HG03342 (cell line): Measurements from ENCODE around the gene POPDC3.
"Not testable (repeated sequence)": the region's sequence is repeated elsewhere in the genome, so short reads cannot be mapped to it uniquely, and the experiment has no call there.

Experiments
- ATAC-seq: cut with Tn5 transposase; IDR thresholded peaks from one replicate; pipeline ENCODE4 v1.9.1; 2021; ENCODE audit warnings: mild to moderate bottlenecking, moderate library complexity; ENCODE audit not compliant: unreplicated experiment

POPDC3 gene, protein sequence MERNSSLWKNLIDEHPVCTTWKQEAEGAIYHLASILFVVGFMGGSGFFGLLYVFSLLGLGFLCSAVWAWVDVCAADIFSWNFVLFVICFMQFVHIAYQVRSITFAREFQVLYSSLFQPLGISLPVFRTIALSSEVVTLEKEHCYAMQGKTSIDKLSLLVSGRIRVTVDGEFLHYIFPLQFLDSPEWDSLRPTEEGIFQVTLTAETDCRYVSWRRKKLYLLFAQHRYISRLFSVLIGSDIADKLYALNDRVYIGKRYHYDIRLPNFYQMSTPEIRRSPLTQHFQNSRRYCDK

DNA sequence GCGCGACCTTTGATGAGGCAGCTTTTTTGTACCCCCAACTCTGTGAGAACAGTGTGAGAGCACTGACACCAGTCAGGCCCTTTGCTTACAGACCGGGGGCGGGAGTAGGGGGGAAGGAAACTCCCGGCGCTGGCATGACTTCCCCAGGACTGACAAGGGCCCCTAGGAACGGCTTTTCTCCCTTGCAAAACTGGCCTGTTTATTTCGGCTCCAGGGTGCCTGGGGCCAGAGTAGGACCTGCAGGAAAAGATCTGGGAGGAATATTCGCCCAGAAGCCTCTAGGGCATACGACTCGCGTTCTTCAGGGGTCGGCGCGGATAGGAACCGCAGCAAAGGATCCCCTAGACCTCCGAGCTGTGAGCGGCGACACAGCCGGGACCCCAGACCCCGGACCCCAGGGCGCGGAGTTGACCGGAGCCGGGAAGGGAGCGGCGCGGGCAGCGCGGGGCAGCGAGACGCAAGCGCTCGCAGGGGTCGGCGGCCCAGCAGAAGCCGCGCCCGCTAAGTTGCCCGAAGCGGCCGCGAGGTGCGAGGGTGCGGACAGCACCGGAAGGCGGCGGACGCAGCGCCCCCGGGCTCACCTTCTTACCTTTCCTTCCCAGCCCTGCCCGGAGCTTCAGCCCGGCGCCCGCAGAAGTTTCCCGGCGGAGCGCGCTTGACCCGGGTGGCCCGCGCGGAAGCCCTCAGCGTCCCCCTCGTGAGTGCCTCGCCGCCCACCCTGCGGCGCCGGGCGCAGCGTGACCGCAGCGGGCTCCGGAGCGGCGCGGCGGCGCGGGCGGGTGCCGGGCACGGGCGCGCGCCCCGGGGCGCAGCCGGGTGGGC lies at the start of gene POPDC3:
POPDC3 (minus strand) TSS at position 771 of the 822 bp plus-strand sequence. CDS start 18,105 bp downstream, outside the sequence.
- no peak for ATAC-seq

DNA sequence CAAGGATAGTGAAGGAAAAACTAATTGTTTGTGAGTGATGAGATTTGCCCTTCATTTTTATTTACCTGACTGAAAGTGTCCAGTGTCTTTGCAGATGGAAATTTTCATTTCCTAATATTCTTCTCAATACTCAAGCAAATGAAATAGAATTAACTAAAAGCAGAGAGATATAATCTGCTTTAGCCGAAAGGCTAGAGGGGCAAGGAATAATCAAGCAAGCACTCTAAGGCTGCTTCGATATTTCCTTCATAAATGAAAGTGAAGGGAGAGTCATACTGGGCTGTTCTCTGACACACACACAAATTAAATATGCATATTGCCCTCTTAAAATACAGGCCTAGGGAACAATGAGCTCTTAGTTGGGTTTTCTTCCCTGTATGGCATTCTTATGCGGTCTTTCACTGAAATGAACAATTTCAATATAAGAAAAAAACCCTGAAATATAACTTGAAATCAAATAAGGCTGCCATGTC lies 47.5 kb upstream of the POPDC3 start:
- no peak for ATAC-seq

DNA sequence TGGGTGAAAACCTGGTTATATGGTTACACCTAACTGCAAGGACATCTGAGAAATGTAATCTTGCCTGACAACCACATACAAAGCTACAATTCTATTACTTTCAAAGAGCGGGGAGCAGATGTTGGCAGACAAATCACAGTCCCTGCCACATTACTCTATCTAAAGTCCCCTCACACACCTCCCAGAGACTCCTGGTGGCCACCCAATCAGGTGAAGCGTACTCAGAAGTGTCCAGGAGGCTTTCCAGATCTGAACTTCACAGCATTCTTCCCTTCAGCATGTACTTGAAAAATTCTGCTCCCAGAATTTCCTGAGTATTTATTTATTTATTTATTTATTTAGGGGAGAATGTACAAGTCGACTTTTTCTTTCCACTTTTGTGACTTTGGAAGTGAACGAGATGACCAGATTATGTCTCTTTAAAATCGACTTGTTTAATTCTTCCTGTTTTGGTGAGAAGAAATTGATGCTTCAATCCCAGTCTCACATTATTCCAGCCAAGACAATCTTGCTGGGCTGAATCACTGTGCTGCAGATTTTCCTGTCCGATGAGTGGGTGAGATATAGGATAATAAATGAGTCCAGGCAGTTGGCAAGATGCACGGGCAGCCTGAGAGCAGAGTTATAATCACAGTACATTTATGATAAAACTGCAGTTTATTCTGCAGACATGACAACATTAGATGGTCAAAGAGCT lies 46.9 kb upstream of the POPDC3 start:
- no peak for ATAC-seq

DNA sequence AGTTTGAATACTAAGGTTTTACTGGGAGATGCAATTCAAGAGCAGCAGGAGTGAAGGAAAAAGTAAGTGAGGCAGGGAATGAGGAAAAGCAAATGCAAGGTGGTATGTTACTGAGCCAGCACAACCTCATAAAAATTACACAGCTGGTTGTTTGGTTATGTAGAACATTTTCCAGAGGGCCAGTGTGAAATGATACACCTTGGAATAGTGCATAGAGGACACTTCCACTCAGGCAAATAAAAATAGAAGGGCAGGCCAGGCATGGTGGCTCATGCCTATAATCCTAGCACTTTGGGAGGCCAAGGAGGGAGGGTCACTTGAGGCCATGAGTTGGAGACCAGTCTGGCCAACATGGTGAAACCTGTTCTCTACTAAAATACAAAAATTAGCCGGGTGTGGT lies 43.4 kb upstream of the POPDC3 start:
- no peak for ATAC-seq

DNA sequence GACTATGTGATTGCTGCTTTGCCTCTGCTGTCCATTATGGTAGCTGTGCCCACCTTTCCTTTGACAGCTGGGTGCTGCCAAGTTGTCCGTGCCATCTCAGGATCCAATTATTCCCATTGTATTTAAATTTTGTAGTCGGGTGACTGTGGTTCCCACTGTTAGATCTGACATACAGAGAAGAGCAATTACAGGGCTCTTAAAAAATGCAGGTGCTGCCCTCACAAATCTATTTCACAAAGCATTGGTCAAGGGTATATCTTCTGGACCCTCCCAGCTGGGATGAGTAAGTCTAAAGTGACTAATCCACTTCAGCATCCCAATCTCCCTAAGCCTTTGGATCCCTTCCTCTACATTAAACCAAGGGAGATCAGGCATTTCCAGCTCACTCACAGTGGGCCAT lies 41.4 kb upstream of the POPDC3 start:
- not testable (repeated sequence) for ATAC-seq

DNA sequence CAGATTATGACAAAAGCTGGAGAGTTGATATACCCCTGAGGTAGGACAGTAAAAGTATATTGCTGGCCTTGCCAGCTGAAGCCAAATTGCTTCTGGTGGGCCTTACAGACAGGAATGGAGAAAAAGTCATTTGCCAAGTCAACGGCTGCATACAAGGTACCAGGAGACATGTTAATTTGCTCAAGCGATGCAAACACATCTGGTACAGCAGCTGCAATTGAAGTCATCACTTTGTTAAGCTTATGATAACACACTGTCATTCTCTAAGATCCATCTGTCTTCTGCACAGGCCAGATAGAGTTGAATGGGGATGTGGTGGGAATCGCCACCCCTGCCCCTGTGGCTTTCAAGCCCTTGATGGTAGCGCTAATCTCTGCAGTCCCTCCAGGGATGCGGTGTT lies 40.4 kb upstream of the POPDC3 start:
- no peak for ATAC-seq

DNA sequence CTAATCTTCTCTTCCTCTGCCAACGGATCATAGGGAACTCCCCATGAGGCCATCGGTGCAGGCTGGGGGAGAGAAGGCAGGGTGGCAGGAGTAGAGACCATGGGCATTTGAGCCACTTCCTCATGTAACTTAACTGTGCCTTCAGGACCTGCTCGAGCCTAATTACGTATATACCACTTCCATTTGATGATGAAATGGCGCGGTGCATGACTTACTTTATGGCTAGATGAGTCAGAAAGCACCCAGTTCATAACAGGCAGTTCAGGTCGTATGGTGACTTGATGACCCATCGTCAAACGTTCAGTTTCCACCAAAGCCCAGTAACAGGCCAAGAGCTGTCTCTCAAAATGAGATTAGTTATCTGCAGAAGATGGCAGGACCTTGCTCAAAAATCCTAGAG lies 39.4 kb upstream of the POPDC3 start:
- not testable (repeated sequence) for ATAC-seq

DNA sequence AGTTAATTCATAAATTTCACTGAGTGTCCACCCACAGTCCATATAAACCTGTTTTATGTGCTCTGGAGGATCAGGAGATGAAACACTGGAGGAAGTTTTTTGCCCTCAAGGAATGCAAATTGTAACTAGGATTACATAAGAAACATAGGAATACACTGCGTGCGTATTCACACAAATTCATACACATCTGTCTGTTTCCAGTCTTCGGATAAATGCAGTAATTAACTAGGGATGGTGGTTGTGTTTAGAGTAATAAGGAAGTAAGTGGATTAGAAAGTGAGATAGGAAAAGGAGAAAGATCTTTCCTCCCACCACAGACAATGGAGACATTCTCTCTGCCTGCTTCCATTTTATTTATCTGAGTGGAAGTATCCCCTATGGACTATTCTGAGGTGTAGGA lies 35.7 kb upstream of the POPDC3 start:
- ATAC-seq, result no peak

DNA sequence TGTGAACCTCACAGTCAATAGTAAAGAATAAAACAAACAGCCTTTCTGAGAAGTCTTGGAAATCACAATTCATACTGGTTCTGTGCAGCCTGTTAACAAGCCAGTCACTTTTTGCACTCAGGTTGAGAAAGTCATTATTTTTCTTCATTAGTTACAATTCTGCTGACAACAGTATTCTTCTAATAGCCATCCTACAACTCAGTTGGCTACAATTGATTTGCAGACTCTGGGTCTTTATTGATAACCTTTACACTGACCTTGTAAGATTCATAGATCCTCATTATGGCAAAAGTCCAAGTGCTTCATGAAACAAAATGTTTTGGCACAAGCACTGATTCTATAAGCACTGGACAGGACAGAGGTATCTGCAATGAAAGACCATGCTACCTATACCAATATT lies 34.9 kb upstream of the POPDC3 start:
- no peak for ATAC-seq

DNA sequence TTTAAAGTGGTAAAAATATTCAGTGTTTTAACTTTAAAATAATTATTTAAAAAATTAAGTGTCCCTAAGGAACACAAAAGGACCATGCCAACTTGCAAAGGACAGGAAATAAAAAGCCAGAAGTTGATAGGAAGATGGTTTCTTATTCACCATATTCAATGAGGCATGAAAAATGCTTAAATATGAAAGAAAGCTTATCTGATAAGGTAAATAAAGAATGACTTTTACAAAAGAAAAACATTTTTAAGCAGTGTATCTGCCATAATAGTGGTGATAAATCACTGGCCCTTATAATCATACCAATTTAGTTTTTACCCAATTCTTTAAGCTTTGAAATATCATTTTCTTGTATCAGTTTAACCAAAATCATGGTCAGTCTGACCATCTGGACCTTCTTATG lies 33.5 kb upstream of the POPDC3 start:
- no peak for ATAC-seq

DNA sequence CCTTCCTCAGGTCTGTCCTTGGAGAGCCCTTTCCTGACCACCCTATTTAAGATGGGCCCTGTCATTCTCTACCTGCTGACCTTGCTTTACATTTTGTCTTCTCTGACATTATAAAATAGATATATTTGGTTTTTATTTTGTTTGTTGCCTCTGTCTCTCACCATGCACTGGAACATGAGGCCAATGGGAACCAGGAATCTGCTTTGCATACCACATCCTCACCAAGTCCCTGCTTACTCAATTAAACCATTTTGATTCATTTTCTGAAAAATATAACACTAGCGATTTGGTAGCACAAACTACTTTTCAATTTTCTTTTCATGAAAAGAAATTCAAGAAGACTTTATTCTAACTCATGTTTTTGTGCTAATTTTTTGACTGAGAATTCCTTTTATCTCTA lies 32.8 kb upstream of the POPDC3 start:
- peak; percentile 54 for ATAC-seq

DNA sequence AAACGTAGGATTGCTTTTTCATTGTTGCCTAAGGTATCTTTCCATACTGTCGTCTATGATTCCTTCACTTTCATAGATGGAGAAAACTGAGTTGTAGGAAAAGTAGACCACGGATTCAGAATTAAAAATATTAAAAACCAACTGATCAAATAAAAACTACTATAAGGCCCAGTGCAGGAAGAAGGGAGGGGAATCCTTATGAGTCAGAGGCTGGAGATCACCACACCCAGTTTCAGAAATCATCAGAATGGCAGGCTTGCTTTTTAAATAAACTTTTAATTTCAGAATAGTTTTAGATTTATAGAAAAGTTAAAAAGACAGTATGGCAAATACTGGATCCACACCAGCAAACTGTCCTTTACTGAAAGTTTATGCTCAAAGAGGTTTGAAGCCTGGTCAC lies 32.0 kb upstream of the POPDC3 start:
- no peak for ATAC-seq

DNA sequence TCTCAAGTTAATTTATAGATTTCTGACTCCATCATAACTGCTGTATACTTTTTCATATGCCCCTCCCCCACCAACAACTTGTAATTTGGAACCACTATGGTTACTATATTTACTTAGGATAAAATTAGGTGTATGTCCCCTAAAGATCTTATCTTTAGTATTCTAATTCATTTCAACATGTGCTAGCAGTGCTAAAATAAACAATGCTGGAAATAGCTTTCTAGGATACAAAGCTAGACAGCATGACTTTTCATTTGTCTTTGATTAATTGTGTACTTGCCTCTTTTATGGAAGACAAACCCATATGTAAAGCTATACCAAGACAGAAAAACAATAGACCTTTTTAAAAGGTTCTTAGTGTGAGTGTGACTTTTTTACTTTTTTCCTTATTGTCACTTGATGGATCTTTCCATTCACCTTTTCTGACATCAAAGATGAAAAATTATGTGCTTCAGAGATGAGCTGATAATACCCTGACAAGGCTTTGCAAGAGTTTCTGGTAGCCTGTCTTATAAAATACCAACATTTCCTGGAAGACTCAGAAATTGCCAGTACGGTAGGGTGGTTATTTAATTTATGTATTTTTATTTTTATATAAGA lies 31.2 kb upstream of the POPDC3 start:
- ATAC-seq, result no peak

DNA sequence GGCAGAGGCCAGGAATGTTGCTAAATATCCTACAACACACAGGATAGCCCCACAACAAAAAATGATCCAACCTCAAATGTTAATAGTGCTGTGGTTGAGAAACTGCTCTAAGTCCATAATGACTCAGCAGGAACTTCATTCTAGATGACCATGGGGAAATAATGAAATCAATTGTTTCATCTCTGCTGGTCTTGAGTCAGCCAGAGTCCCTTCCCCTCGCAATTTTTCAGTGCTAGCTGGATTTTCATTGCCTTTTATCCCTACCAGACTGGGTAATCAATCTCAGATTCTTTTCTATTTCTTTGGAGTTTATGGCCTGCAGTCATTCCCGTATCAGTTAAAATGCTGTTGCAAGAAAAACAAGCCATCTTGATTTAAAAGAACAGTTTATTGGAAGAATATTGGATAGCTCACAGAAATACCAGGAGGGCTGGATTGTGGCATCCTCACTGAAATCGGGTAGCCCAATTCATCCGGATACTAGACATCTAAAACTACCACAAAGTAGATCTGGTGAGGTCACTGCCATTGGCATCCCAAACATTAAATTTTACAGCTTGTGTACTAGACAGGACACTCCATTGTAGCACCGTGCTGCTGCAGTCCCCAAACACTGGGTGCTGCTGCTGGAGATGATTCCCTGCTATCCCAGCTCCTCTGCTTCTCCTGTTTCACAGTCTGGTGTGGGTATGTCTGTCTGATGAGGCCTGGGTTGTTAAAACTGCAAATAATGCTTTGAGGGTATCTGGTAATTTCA lies 30.3 kb upstream of the POPDC3 start:
- ATAC-seq, result no peak

DNA sequence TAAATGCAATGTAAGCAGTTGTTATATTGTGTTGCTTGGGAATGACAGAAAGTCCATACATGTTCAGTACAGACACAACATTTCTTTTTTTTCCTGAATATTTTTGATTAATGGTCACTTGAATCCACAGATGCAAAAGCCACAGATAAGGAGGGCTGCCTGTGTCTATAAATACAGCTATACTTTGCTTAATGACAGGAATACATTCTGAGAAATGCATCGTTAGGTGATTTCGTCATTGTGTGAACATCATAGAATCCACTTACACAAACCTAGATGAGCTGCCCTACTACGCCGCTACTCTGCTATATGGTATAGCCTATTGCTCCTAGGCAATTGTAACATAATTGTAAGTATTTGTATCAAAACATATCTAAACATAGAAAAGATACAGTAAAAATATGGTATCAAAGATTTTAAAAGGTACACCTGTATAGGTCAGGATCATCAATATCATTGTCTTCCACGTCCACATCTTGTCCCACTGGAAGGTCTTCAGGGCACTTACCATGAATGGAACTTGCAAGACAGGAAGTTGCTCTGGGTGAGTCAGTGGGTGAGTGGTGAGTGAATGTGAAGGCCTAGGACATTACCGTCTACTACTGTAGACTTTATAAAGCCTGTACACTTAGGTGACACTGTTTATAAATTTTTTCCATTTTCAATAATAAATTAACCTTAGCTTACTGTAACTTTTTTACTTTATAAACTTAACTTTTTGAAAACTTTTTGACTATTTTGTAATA lies 27.9 kb upstream of the POPDC3 start:
- no peak for ATAC-seq

DNA sequence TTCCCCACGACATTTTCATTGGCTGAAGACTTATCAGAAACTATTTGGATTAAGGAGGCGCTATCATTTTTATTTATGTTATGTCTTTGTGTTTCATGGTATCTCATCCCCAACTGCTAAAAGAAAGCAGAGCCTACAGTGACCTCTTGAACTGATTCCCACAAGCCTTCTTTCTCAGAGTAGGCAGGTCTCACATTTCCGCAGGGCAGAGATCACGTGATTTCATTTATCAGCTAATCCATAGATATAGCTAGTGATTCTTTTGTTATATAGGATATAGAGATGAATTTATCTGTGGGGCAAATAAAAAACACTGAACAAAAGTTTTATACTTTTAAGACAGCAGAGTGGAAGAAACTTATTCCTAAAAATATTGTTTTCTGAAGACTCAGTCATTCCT lies 25.0 kb upstream of the POPDC3 start:
- no peak for ATAC-seq

DNA sequence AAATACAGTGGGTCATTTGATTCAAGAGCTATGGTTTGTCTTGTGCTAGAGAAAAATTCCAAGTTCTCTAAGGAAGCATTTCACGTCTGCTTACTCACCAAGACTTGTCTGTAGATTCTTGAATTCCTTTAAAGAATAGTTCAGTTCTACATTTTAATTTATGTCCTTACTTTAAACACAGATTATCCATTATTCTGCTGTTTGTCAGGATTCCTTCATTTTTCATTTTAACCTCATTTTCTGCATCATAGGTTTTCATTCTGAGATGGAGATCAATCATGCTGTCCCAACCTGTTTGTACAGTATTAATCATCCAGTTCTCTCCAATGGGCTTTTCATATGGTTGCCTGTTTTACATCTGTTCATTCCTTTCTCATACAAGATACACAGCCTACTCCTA lies 24.5 kb upstream of the POPDC3 start:
- ATAC-seq, result no peak

DNA sequence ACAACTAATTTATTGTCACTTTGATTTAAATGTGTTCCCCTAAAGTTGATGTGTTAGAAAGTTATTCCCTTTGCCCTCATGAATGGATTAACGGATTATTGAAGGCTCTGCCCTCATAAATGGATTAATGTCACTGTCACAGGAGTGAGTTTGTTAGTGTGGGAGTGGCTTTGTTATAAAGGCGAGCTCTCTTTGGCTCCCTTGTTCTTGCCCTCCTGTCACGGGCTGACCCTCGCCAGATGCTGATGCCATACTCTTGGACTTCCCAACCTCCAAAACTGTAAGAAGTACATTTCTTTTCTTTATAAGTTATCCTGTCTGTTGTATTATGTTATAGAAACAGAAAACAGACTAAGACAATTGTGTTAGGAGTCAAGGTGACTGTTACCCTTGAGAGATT lies 22.7 kb upstream of the POPDC3 start:
- ATAC-seq, result no peak

DNA sequence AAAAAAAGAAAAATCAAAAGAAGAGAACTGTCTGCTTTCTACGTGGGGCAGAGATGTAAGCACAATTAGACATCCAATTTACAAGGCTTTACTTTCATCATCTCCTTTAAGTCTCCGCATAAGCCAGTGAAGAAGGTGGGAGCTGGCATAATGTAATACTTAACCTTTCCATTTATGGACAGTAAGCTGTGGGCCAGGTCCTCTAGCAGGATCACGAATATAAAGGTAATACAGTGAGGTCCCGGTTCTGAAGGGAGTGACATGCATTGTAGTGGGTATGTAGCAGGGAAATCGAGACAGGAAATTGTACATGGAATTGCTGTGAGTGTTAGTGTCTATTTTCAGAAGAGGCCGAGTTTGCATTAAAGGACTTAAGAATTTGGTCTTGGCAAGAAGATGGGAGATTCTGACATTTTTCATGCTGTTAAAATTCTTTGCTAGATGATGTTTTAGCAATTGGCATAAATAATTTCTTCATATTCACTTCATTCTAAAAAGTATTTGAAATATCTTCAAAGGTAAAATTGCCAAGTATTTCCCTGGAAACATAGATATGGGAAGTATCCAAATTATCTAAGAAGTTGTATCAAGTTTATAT lies 20.4 kb upstream of the POPDC3 start:
- ATAC-seq, result no peak
